HEK293 (cell line): ENCODE results near the gene UNC5CL.

ENCODE experiments used
- CTCF ChIA-PET: fragments of 350-600 bp; formaldehyde crosslinking; extraction: SDS; loops from one replicate; lab custom pipeline; 2021; ENCODE audit warnings: antibody characterized with exemption; lab: Yijun Ruan, JAX
- POLR2A ChIA-PET: fragments of 300-600 bp; formaldehyde crosslinking; extraction: SDS; loops from one replicate; lab custom pipeline; 2020; ENCODE audit warnings: antibody characterized with exemption, inconsistent platforms; lab: Yijun Ruan, JAX
- H3K27ac ChIP-seq: fragments of 200-500 bp; sonication (Bioruptor generic); 2 replicates; pipeline ENCODE4 v1.5.1; 2014; ENCODE audit warnings: low read depth, low read length, control low read depth, inconsistent platforms; ENCODE audit errors: extremely low read depth
- H3K36me3 ChIP-seq, 2 experiments: fragments of 200-500 bp in 1 of 2; sonication (Bioruptor generic) in 1 of 2; 1 replicate in 1 of 2; 2 replicates in 1 of 2; pipeline ENCODE4 v1.5.1; 2014 to 2017; ENCODE audit warnings: inconsistent platforms in 2 of 2, low read length in 2 of 2; ENCODE audit not compliant: control insufficient read depth in 2 of 2, insufficient read depth in 1 of 2
- H3K4me1 ChIP-seq: fragments of 200-500 bp; sonication (Bioruptor generic); 2 replicates; pipeline ENCODE4 v1.5.1; 2014; ENCODE audit warnings: mild to moderate bottlenecking, low read length, inconsistent platforms; ENCODE audit not compliant: control insufficient read depth, insufficient read depth
- H3K4me3 ChIP-seq: 2 replicates; pipeline ENCODE4 v1.5.1; 2011; ENCODE audit warnings: low read depth, mild to moderate bottlenecking, control low read depth, low read length, moderate library complexity
- H3K9me3 ChIP-seq: fragments of 200-500 bp; sonication (Bioruptor generic); 2 replicates; pipeline ENCODE4 v1.5.1; 2014; ENCODE audit warnings: low read depth, low read length, inconsistent platforms; ENCODE audit not compliant: control insufficient read depth, insufficient read depth
- KLF1 ChIP-seq: fragments of 450-650 bp; formaldehyde crosslinking; IDR thresholded peaks from 2 replicates; pipeline ENCODE4 v1.5.1; 2016; ENCODE audit warnings: missing biosample characterization, missing genetic modification characterization
- MZF1 ChIP-seq: fragments of 450-650 bp; formaldehyde crosslinking; IDR thresholded peaks from 2 replicates; pipeline ENCODE4 v1.5.1; 2017; ENCODE audit warnings: missing biosample characterization, missing genetic modification characterization, borderline replicate concordance
- REPIN1 ChIP-seq: fragments of 450-650 bp; formaldehyde crosslinking; IDR thresholded peaks from 2 replicates; pipeline ENCODE4 v1.5.1; 2017; ENCODE audit warnings: missing biosample characterization, missing genetic modification characterization, low read depth
- ZNF2 ChIP-seq: fragments of 450-650 bp; formaldehyde crosslinking; IDR thresholded peaks from 2 replicates; pipeline ENCODE4 v1.5.1; 2016; ENCODE audit warnings: missing biosample characterization, missing genetic modification characterization
- ZNF223 ChIP-seq: fragments of 450-650 bp; formaldehyde crosslinking; IDR thresholded peaks from 2 replicates; pipeline ENCODE4 v1.5.1; 2016; ENCODE audit warnings: missing biosample characterization, missing genetic modification characterization
- ZNF324 ChIP-seq: fragments of 450-650 bp; formaldehyde crosslinking; IDR thresholded peaks from 2 replicates; pipeline ENCODE4 v1.5.1; 2016; ENCODE audit warnings: missing biosample characterization, missing genetic modification characterization
- ZNF37A ChIP-seq: fragments of 450-650 bp; IDR thresholded peaks from 2 replicates; pipeline ENCODE4 v1.5.1; 2018; ENCODE audit warnings: missing biosample characterization, missing genetic modification characterization
- ZNF670 ChIP-seq: fragments of 450-650 bp; formaldehyde crosslinking; IDR thresholded peaks from 2 replicates; pipeline ENCODE4 v1.5.1; 2016; ENCODE audit warnings: missing biosample characterization, missing genetic modification characterization, low read depth
- ZNF701 ChIP-seq: fragments of 450-650 bp; formaldehyde crosslinking; IDR thresholded peaks from 2 replicates; pipeline ENCODE4 v1.5.1; 2016; ENCODE audit warnings: missing biosample characterization, missing genetic modification characterization
- ZNF707 ChIP-seq: fragments of 450-650 bp; formaldehyde crosslinking; IDR thresholded peaks from 2 replicates; pipeline ENCODE4 v1.5.1; 2016; ENCODE audit warnings: missing biosample characterization, missing genetic modification characterization
- ZNF768 ChIP-seq: fragments of 450-650 bp; formaldehyde crosslinking; IDR thresholded peaks from 2 replicates; pipeline ENCODE4 v1.5.1; 2018; ENCODE audit warnings: missing biosample characterization, mild to moderate bottlenecking, missing genetic modification characterization
- TF ChIP-seq, protein P1 (sequence below): fragments of 450-650 bp; formaldehyde crosslinking; IDR thresholded peaks from 2 replicates; pipeline ENCODE4 v1.5.1; 2016; ENCODE audit warnings: missing biosample characterization, missing genetic modification characterization
- TF ChIP-seq, protein P2 (sequence below): fragments of 450-650 bp; formaldehyde crosslinking; IDR thresholded peaks from 2 replicates; pipeline ENCODE4 v1.5.1; 2017; ENCODE audit warnings: missing biosample characterization, missing genetic modification characterization
- TF ChIP-seq, protein P3 (sequence below): fragments of 450-650 bp; formaldehyde crosslinking; IDR thresholded peaks from 2 replicates; pipeline ENCODE4 v1.5.1; 2017; ENCODE audit warnings: missing biosample characterization, missing genetic modification characterization
- TF ChIP-seq, protein P4 (sequence below): fragments of 450-650 bp; formaldehyde crosslinking; IDR thresholded peaks from 2 replicates; pipeline ENCODE4 v1.5.1; 2016; ENCODE audit warnings: missing biosample characterization, missing genetic modification characterization
- TF ChIP-seq, protein P5 (sequence below): fragments of 450-650 bp; formaldehyde crosslinking; IDR thresholded peaks from 2 replicates; pipeline ENCODE4 v1.5.1; 2016; ENCODE audit warnings: missing biosample characterization, missing genetic modification characterization, borderline replicate concordance

Gene UNC5CL

DNA sequence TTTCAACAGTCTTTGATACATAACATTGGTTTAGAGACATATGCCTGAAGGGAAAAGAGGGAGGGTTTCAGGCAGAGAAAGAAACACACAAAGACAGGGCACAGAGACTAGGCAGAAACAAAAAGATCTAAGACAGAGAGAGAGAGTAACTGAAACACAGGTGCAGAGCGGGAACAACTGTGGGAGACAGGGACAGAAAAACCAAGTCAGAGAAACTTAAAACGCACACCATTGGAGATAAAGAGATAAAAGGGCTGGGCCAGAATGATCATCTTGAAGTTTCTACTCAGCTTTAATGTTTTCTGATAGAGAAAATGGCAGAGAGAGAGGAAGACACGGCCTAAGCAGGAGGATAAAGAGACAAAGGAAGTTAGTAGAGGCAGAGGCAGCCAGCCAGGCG is 11.8 kb downstream of the UNC5CL start (continued):
- TF ChIP-seq, protein P1, sequence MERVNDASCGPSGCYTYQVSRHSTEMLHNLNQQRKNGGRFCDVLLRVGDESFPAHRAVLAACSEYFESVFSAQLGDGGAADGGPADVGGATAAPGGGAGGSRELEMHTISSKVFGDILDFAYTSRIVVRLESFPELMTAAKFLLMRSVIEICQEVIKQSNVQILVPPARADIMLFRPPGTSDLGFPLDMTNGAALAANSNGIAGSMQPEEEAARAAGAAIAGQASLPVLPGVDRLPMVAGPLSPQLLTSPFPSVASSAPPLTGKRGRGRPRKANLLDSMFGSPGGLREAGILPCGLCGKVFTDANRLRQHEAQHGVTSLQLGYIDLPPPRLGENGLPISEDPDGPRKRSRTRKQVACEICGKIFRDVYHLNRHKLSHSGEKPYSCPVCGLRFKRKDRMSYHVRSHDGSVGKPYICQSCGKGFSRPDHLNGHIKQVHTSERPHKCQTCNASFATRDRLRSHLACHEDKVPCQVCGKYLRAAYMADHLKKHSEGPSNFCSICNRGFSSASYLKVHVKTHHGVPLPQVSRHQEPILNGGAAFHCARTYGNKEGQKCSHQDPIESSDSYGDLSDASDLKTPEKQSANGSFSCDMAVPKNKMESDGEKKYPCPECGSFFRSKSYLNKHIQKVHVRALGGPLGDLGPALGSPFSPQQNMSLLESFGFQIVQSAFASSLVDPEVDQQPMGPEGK (tag by site-specific recombination): no peak
- no peak for TF ChIP-seq MZF1
- TF ChIP-seq, all 188 proteins: peak for 0

DNA sequence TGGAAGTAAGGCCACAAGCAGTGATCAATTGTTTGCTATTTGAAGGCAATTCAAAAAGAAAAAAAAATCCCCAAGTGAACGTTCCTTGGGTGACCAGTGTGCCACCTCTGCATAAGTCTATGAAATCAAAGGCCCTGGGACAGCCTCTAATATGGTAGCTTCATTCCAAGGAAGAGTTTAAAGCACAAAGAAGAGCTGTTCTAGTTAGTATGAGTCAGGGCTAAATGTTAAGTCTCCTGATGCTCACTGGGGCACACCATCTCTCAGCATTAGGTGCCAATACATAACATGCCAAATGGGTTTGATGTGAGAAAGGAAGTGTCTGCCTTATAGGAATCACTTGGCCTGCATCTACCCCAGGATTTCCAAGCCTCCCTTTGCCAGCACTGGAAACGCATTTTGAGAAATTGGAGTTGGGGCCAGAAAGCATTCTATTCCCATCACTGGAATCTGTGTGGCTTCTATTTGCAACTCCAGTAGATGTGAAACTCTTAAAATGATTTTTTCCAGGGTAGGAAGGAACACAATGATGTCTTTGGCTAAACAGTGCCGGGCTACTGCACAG is 13.0 kb downstream of the UNC5CL start:
- ChIA-PET POLR2A (no interaction called here), CTCF (interaction anchor here (0.5 to 11.0 kb wide), 14 partner anchors 12 to 1161 kb away, joined by 3 to 146 read pairs (median 8); partner anchors contain the start of genes TSPO2 and UNC5CL)
- H3K36me3 ChIP-seq: no peaks in the 10 kb centered on the region
- H3K4me1 ChIP-seq: peaks cover 16% of the 10 kb centered on the region
- H3K9me3 ChIP-seq: no peaks in the 10 kb centered on the region
- H3K27ac ChIP-seq: no peak overlapping the region
- TF ChIP-seq, protein P2, sequence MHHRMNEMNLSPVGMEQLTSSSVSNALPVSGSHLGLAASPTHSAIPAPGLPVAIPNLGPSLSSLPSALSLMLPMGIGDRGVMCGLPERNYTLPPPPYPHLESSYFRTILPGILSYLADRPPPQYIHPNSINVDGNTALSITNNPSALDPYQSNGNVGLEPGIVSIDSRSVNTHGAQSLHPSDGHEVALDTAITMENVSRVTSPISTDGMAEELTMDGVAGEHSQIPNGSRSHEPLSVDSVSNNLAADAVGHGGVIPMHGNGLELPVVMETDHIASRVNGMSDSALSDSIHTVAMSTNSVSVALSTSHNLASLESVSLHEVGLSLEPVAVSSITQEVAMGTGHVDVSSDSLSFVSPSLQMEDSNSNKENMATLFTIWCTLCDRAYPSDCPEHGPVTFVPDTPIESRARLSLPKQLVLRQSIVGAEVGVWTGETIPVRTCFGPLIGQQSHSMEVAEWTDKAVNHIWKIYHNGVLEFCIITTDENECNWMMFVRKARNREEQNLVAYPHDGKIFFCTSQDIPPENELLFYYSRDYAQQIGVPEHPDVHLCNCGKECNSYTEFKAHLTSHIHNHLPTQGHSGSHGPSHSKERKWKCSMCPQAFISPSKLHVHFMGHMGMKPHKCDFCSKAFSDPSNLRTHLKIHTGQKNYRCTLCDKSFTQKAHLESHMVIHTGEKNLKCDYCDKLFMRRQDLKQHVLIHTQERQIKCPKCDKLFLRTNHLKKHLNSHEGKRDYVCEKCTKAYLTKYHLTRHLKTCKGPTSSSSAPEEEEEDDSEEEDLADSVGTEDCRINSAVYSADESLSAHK (tag by site-specific recombination): no peak
- TF ChIP-seq ZNF324 (tag by site-specific recombination): no peak
- TF ChIP-seq KLF1 (tag by site-specific recombination): no peak
- no peak for TF ChIP-seq ZNF768 (tag by site-specific recombination)
- TF ChIP-seq, protein P3, sequence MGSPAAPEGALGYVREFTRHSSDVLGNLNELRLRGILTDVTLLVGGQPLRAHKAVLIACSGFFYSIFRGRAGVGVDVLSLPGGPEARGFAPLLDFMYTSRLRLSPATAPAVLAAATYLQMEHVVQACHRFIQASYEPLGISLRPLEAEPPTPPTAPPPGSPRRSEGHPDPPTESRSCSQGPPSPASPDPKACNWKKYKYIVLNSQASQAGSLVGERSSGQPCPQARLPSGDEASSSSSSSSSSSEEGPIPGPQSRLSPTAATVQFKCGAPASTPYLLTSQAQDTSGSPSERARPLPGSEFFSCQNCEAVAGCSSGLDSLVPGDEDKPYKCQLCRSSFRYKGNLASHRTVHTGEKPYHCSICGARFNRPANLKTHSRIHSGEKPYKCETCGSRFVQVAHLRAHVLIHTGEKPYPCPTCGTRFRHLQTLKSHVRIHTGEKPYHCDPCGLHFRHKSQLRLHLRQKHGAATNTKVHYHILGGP (tag by site-specific recombination): no peak
- no peak for TF ChIP-seq ZNF2 (tag by site-specific recombination)
- TF ChIP-seq, protein P4, sequence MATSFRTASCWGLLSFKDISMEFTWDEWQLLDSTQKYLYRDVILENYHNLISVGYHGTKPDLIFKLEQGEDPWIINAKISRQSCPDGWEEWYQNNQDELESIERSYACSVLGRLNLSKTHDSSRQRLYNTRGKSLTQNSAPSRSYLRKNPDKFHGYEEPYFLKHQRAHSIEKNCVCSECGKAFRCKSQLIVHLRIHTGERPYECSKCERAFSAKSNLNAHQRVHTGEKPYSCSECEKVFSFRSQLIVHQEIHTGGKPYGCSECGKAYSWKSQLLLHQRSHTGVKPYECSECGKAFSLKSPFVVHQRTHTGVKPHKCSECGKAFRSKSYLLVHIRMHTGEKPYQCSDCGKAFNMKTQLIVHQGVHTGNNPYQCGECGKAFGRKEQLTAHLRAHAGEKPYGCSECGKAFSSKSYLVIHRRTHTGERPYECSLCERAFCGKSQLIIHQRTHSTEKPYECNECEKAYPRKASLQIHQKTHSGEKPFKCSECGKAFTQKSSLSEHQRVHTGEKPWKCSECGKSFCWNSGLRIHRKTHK (tag by site-specific recombination): no peak
- TF ChIP-seq ZNF701: no peak
- TF ChIP-seq, protein P5, sequence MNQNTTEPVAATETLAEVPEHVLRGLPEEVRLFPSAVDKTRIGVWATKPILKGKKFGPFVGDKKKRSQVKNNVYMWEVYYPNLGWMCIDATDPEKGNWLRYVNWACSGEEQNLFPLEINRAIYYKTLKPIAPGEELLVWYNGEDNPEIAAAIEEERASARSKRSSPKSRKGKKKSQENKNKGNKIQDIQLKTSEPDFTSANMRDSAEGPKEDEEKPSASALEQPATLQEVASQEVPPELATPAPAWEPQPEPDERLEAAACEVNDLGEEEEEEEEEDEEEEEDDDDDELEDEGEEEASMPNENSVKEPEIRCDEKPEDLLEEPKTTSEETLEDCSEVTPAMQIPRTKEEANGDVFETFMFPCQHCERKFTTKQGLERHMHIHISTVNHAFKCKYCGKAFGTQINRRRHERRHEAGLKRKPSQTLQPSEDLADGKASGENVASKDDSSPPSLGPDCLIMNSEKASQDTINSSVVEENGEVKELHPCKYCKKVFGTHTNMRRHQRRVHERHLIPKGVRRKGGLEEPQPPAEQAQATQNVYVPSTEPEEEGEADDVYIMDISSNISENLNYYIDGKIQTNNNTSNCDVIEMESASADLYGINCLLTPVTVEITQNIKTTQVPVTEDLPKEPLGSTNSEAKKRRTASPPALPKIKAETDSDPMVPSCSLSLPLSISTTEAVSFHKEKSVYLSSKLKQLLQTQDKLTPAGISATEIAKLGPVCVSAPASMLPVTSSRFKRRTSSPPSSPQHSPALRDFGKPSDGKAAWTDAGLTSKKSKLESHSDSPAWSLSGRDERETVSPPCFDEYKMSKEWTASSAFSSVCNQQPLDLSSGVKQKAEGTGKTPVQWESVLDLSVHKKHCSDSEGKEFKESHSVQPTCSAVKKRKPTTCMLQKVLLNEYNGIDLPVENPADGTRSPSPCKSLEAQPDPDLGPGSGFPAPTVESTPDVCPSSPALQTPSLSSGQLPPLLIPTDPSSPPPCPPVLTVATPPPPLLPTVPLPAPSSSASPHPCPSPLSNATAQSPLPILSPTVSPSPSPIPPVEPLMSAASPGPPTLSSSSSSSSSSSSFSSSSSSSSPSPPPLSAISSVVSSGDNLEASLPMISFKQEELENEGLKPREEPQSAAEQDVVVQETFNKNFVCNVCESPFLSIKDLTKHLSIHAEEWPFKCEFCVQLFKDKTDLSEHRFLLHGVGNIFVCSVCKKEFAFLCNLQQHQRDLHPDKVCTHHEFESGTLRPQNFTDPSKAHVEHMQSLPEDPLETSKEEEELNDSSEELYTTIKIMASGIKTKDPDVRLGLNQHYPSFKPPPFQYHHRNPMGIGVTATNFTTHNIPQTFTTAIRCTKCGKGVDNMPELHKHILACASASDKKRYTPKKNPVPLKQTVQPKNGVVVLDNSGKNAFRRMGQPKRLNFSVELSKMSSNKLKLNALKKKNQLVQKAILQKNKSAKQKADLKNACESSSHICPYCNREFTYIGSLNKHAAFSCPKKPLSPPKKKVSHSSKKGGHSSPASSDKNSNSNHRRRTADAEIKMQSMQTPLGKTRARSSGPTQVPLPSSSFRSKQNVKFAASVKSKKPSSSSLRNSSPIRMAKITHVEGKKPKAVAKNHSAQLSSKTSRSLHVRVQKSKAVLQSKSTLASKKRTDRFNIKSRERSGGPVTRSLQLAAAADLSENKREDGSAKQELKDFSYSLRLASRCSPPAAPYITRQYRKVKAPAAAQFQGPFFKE (tag by site-specific recombination): no peak
- no peak for TF ChIP-seq ZNF37A (tag by site-specific recombination)
- no peak for TF ChIP-seq ZNF670 (tag by site-specific recombination)
- no peak for TF ChIP-seq ZNF223 (tag by site-specific recombination)
- no peak for TF ChIP-seq REPIN1
- no peak for TF ChIP-seq ZNF707 (tag by site-specific recombination)
- no peak overlapping the region for H3K4me3 ChIP-seq
